Esophagus squamous epithelium (tissue), 4 donors: ENCODE data around the gene PLCB4.

ENCODE experiments used
- POLR2A ChIP-seq, 4 donors: fragments of 450-650 bp; IDR thresholded peaks; one replicate each; pipeline ENCODE4 v1.6.1; 2017; ENCODE audit warnings: antibody characterized with exemption in 4 of 4, mild to moderate bottlenecking in 4 of 4, moderate library complexity in 3 of 4
- TF ChIP-seq, protein P1 (sequence below), 6 experiments: fragments of 450-650 bp in 4 of 6; fragments of 200-600 bp in 2 of 6; sonication (generic) in 2 of 6; IDR thresholded peaks; one replicate each; pipeline ENCODE4 v1.5.1; 2016 to 2019; ENCODE audit warnings: antibody characterized with exemption in 6 of 6, mild to moderate bottlenecking in 4 of 6, moderate library complexity in 4 of 6

- TF ChIP-seq, protein P1, sequence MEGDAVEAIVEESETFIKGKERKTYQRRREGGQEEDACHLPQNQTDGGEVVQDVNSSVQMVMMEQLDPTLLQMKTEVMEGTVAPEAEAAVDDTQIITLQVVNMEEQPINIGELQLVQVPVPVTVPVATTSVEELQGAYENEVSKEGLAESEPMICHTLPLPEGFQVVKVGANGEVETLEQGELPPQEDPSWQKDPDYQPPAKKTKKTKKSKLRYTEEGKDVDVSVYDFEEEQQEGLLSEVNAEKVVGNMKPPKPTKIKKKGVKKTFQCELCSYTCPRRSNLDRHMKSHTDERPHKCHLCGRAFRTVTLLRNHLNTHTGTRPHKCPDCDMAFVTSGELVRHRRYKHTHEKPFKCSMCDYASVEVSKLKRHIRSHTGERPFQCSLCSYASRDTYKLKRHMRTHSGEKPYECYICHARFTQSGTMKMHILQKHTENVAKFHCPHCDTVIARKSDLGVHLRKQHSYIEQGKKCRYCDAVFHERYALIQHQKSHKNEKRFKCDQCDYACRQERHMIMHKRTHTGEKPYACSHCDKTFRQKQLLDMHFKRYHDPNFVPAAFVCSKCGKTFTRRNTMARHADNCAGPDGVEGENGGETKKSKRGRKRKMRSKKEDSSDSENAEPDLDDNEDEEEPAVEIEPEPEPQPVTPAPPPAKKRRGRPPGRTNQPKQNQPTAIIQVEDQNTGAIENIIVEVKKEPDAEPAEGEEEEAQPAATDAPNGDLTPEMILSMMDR (IDR thresholded peaks at IDR 0.05): no peak
- no peak for TF ChIP-seq POLR2A (IDR thresholded peaks at IDR 0.05)
Measured at GRCh38 chr20:9490631-9491030, 421.7 kb downstream of the PLCB4 start.
